NT2/D1 (cell line): Measurements from ENCODE around the gene ZSWIM8.

Experiments used
- YY1 ChIP-seq: IDR thresholded peaks from 2 replicates; pipeline ENCODE4 v1.6.1; 2011; ENCODE audit not compliant: insufficient read length, insufficient read depth
- ZNF274 ChIP-seq: IDR thresholded peaks from 2 replicates; pipeline ENCODE4 v1.6.1; 2011; ENCODE audit warnings: mild to moderate bottlenecking, low read depth, low read length

DNA sequence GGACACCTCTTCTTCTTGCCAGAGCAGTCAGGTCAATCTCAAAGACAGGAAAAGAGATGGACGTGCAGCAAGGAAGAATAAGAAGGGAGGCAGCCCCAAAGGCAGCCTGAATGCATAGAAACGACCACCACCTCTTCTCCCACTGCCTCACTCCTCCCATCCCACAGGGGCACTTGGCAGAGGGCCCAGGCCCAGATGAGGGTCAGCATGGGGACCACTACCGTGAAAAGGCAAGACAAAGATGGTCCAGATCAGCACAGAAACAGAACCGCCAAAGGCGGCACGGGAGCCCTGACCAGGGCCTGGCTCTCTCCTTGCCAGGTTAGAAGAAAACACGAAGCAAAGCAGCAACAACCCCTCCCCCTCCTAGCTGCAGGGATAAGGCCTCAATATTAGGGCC lies 27.9 kb downstream of the ZSWIM8 start:
- TF ChIP-seq ZNF274 = no peak
- no peak for TF ChIP-seq YY1
